Astrocyte of the cerebellum (primary cell): Measurements from ENCODE around the gene RAB29.

Source experiments
- DNase-seq: peaks from one replicate; pipeline ENCODE4 v3.0.0-alpha.2; 2011; ENCODE audit warnings: low read depth
- H3K4me3 ChIP-seq: 2 replicates; pipeline ENCODE4 v1.5.1; 2011; ENCODE audit warnings: mild to moderate bottlenecking, low read depth, low read length, moderate library complexity
- in situ Hi-C: cut with HindIII; loops from 2 replicates; pipeline ENCODE4 v1.10.0; 2017; ENCODE audit warnings: low sequenced_read_pairs
- TF ChIP-seq, protein P1 (sequence below): IDR thresholded peaks from 2 replicates; pipeline ENCODE4 v1.5.1; 2012; ENCODE audit warnings: low read length, low read depth, moderate library complexity, mild to moderate bottlenecking; ENCODE audit errors: missing control alignments

The RAB29 gene

GRCh38 chr1:205805082-205805711 is 29.9 kb upstream of the RAB29 start:
- DNase-seq: no peak
- no peak overlapping the region for H3K4me3 ChIP-seq
- TF ChIP-seq, protein P1, sequence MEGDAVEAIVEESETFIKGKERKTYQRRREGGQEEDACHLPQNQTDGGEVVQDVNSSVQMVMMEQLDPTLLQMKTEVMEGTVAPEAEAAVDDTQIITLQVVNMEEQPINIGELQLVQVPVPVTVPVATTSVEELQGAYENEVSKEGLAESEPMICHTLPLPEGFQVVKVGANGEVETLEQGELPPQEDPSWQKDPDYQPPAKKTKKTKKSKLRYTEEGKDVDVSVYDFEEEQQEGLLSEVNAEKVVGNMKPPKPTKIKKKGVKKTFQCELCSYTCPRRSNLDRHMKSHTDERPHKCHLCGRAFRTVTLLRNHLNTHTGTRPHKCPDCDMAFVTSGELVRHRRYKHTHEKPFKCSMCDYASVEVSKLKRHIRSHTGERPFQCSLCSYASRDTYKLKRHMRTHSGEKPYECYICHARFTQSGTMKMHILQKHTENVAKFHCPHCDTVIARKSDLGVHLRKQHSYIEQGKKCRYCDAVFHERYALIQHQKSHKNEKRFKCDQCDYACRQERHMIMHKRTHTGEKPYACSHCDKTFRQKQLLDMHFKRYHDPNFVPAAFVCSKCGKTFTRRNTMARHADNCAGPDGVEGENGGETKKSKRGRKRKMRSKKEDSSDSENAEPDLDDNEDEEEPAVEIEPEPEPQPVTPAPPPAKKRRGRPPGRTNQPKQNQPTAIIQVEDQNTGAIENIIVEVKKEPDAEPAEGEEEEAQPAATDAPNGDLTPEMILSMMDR: no peak
- in situ Hi-C loops: loop anchor here (5.0 kb wide), 1 partner anchor 57 kb away; no protein-coding TSS in a partner anchor

GRCh38 chr1:205804605-205805004 is 29.3 kb upstream of the RAB29 start:
- no peak overlapping the region for H3K4me3 ChIP-seq
- in situ Hi-C loops: loop anchor here (5.0 kb wide), 1 partner anchor 58 kb away; no protein-coding TSS in a partner anchor
- TF ChIP-seq, protein P1: no peak
- DNase-seq: no peak

- no peak for DNase-seq
- TF ChIP-seq, protein P1: no peak
- in situ Hi-C loops: no loop called here
- H3K4me3 ChIP-seq: no peak overlapping the region
Measured at GRCh38 chr1:205803986-205804385, 28.7 kb upstream of the RAB29 start.

GRCh38 chr1:205802060-205802459 is 26.8 kb upstream of the RAB29 start:
- no peak for DNase-seq
- in situ Hi-C loops: no loop called here
- TF ChIP-seq, protein P1: no peak
- H3K4me3 ChIP-seq: no peak overlapping the region

DNA sequence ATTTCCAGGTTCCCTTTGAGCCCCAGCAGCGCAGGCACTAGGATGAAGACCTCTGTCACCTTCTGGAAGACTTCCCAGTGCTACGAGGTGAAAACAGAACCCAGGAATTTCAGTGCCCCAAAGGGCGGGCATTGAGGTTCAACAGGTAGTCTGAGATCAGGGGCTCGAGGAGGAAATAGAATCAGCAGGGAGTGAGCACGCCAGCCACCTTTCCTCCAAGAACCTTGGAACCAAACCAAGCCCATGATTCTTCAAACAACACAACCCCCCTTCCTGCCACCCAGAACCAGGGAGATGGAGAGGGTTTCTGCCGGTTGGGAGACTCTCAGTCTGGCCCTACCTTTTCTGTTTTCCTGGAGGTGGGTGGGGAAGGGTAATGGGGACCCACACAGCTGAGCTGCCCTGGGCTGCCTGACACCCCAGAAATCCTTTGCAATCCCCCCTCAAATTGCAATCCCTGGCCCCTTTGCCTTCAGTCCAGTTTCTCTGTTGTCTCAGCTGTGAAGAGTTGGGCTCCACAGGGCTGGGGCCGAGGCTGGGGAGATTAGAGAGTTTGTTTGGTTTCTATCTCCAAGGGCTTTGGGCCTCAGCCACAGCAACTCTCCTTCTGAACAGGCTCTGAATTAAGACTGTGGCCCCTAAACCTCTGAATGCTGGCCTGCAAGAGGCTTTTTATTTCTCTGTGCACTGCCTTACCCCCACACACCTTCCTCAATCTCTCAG is 25.9 kb upstream of the RAB29 start:
- no peak for DNase-seq
- no peak overlapping the region for H3K4me3 ChIP-seq
- in situ Hi-C loops: no loop called here
- TF ChIP-seq, protein P1: no peak

GRCh38 chr1:205800427-205800826 is 25.1 kb upstream of the RAB29 start:
- TF ChIP-seq, protein P1: no peak
- no peak for DNase-seq
- no peak overlapping the region for H3K4me3 ChIP-seq
- in situ Hi-C loops: no loop called here
